H9 (cell line): ENCODE results near the gene DNALI1. TPM values are rescaled to one million over a fixed set of nuclear protein-coding genes. Genes with fewer than 3 reads are reported as not detected.

Experiments
- DNase-seq: peaks from one replicate; pipeline ENCODE4 v3.0.0-alpha.2; 2017
- H2AFZ ChIP-seq: one replicate; pipeline ENCODE4 v1.6.1; 2013; ENCODE audit warnings: mild to moderate bottlenecking, low read length, control low read depth, moderate library complexity
- H2AK5ac ChIP-seq: 2 replicates; pipeline ENCODE4 v1.6.1; 2013; ENCODE audit warnings: low read length, control low read depth, mixed read lengths; ENCODE audit not compliant: insufficient read length
- H2BK120ac ChIP-seq: one replicate; pipeline ENCODE4 v1.6.1; 2013; ENCODE audit warnings: low read depth, mild to moderate bottlenecking, low read length, control low read depth, inconsistent platforms; ENCODE audit not compliant: poor library complexity, severe bottlenecking
- H2BK12ac ChIP-seq: 2 replicates; pipeline ENCODE4 v1.6.1; 2013; ENCODE audit warnings: low read length, control low read depth, mixed read lengths, low read depth; ENCODE audit not compliant: insufficient read length
- H2BK15ac ChIP-seq: 2 replicates; pipeline ENCODE4 v1.6.1; 2013; ENCODE audit warnings: low read depth, low read length, control low read depth
- H2BK20ac ChIP-seq: one replicate; pipeline ENCODE4 v1.6.1; 2013; ENCODE audit warnings: low read depth, mild to moderate bottlenecking, low read length, control low read depth, inconsistent platforms; ENCODE audit not compliant: poor library complexity, severe bottlenecking
- H2BK5ac ChIP-seq: 2 replicates; pipeline ENCODE4 v1.6.1; 2013; ENCODE audit warnings: low read length, control low read depth, mixed read lengths; ENCODE audit not compliant: insufficient read length
- H3K14ac ChIP-seq: 2 replicates; pipeline ENCODE4 v1.6.1; 2013; ENCODE audit warnings: low read length, control low read depth; ENCODE audit not compliant: insufficient read depth
- H3K18ac ChIP-seq: 2 replicates; pipeline ENCODE4 v1.6.1; 2013; ENCODE audit warnings: low read depth, mild to moderate bottlenecking, mixed read lengths, low read length, control low read depth; ENCODE audit not compliant: insufficient read length
- H3K23ac ChIP-seq: 2 replicates; pipeline ENCODE4 v1.6.1; 2013; ENCODE audit warnings: low read length, control low read depth, mixed read lengths, low read depth; ENCODE audit not compliant: insufficient read length
- H3K23me2 ChIP-seq: 2 replicates; pipeline ENCODE4 v1.6.1; 2013; ENCODE audit warnings: low read depth, mild to moderate bottlenecking, mixed read lengths, low read length, control low read depth; ENCODE audit not compliant: insufficient read length, poor library complexity, severe bottlenecking
- H3K27ac ChIP-seq: 2 replicates; pipeline ENCODE4 v1.5.1; 2013; ENCODE audit warnings: low read length, control low read depth, mixed read lengths, low read depth; ENCODE audit not compliant: insufficient read length
- H3K27me3 ChIP-seq: 2 replicates; pipeline ENCODE4 v1.6.1; 2013; ENCODE audit warnings: low read length, control low read depth, inconsistent platforms; ENCODE audit not compliant: insufficient read depth
- H3K4ac ChIP-seq: 2 replicates; pipeline ENCODE4 v1.6.1; 2013; ENCODE audit warnings: low read depth, mild to moderate bottlenecking, control low read depth, inconsistent platforms, low read length, moderate library complexity
- H3K4me1 ChIP-seq: 2 replicates; pipeline ENCODE4 v1.6.1; 2013; ENCODE audit warnings: low read length, control low read depth, inconsistent platforms; ENCODE audit not compliant: insufficient read depth
- H3K4me2 ChIP-seq: 2 replicates; pipeline ENCODE4 v1.6.1; 2013; ENCODE audit warnings: low read length, control low read depth, mixed read lengths; ENCODE audit not compliant: insufficient read length, insufficient read depth
- H3K56ac ChIP-seq: 2 replicates; pipeline ENCODE4 v1.6.1; 2013; ENCODE audit warnings: low read depth, mild to moderate bottlenecking, mixed read lengths, low read length, control low read depth; ENCODE audit not compliant: insufficient read length
- H3K79me1 ChIP-seq: 2 replicates; pipeline ENCODE4 v1.6.1; 2013; ENCODE audit warnings: low read depth, mild to moderate bottlenecking, moderate library complexity, low read length, control low read depth, inconsistent platforms; ENCODE audit not compliant: insufficient read depth, poor library complexity, severe bottlenecking
- H3K79me2 ChIP-seq: 2 replicates; pipeline ENCODE4 v1.6.1; 2013; ENCODE audit warnings: low read length, control low read depth, inconsistent platforms; ENCODE audit not compliant: insufficient read depth
- H3K9ac ChIP-seq: 2 replicates; pipeline ENCODE4 v1.6.1; 2013; ENCODE audit warnings: low read length, control low read depth, mixed read lengths; ENCODE audit not compliant: insufficient read length; ENCODE audit errors: extremely low read depth
- H3K9me3 ChIP-seq: one replicate; pipeline ENCODE4 v1.6.1; 2013; ENCODE audit warnings: low read depth, low read length, inconsistent platforms; ENCODE audit not compliant: control insufficient read depth
- H3T11ph ChIP-seq: one replicate; pipeline ENCODE4 v1.6.1; 2013; ENCODE audit warnings: mild to moderate bottlenecking, low read length, control low read depth, inconsistent platforms
- H4K20me1 ChIP-seq: one replicate; pipeline ENCODE4 v1.6.1; 2013; ENCODE audit not compliant: control insufficient read depth, insufficient read length, insufficient read depth
- H4K5ac ChIP-seq: 2 replicates; pipeline ENCODE4 v1.6.1; 2013; ENCODE audit warnings: low read depth, mild to moderate bottlenecking, mixed read lengths, low read length, control low read depth; ENCODE audit not compliant: insufficient read length
- H4K8ac ChIP-seq: replicated peaks from 2 replicates; pipeline ENCODE4 v1.6.1; 2013; ENCODE audit warnings: low read length, control low read depth, mixed read lengths, low read depth; ENCODE audit not compliant: insufficient read length
- H4K91ac ChIP-seq: 2 replicates; pipeline ENCODE4 v1.6.1; 2013; ENCODE audit warnings: low read depth, mild to moderate bottlenecking, moderate library complexity, mixed read lengths, low read length, control low read depth; ENCODE audit not compliant: insufficient read length
- H3K27ac Mint-ChIP-seq, 3 experiments: 2 replicates in 2 of 3; 3 replicates in 1 of 3; pipeline ENCODE4 v1.8.0; 2020 to 2021; ENCODE audit warnings: mixed read lengths in 3 of 3, mild to moderate bottlenecking in 1 of 3, moderate library complexity in 1 of 3
- H3K27me3 Mint-ChIP-seq: 2 replicates; pipeline ENCODE4 v1.8.0; 2021; ENCODE audit warnings: low read depth, mild to moderate bottlenecking, moderate library complexity, mixed read lengths
- H3K36me3 Mint-ChIP-seq, 3 experiments: 2 replicates in 2 of 3; 3 replicates in 1 of 3; pipeline ENCODE4 v1.8.0; 2020 to 2021; ENCODE audit warnings: low read depth in 3 of 3, mixed read lengths in 3 of 3; ENCODE audit not compliant: insufficient read depth in 1 of 3
- H3K4me1 Mint-ChIP-seq, 2 experiments: 2 replicates each; pipeline ENCODE4 v1.8.0; 2020; ENCODE audit warnings: mixed read lengths in 2 of 2
- H3K4me3 Mint-ChIP-seq, 2 experiments: 2 replicates in 1 of 2; 3 replicates in 1 of 2; pipeline ENCODE4 v1.8.0; 2020 to 2021; ENCODE audit warnings: mild to moderate bottlenecking in 2 of 2, mixed read lengths in 2 of 2, moderate library complexity in 1 of 2
- H3K9me3 Mint-ChIP-seq, 2 experiments: 2 replicates in 1 of 2; 3 replicates in 1 of 2; pipeline ENCODE4 v1.8.0; 2020; ENCODE audit warnings: mild to moderate bottlenecking in 2 of 2, mixed read lengths in 2 of 2, moderate library complexity in 1 of 2
- WGBS: extraction: QIAGEN DNeasy Blood & Tissue Kit; methylation state at CpG from one replicate; pipeline ENCODE4 v1.1.7; 2013; ENCODE audit warnings: missing lambda C conversion rate, low lambda C conversion rate, mixed read lengths; ENCODE audit not compliant: insufficient read length; ENCODE audit errors: extremely low coverage; 5-methylcytosine and 5-hydroxymethylcytosine counted together
- total RNA-seq: library from RNA; stranded (reverse); gene quantifications from 2 replicates; pipeline ENCODE4 v1.2.1, GENCODE V29; 2021
- TF ChIP-seq, protein P1 (sequence below): fragments of 200-600 bp; sonication (generic); conservative IDR thresholded peaks from 3 replicates; pipeline ENCODE4 v1.8.0; 2021; ENCODE audit warnings: antibody characterized with exemption, mild to moderate bottlenecking

DNALI1 gene
- total RNA-seq, 1 experiment from 2014 or later = 18.0 TPM

DNA sequence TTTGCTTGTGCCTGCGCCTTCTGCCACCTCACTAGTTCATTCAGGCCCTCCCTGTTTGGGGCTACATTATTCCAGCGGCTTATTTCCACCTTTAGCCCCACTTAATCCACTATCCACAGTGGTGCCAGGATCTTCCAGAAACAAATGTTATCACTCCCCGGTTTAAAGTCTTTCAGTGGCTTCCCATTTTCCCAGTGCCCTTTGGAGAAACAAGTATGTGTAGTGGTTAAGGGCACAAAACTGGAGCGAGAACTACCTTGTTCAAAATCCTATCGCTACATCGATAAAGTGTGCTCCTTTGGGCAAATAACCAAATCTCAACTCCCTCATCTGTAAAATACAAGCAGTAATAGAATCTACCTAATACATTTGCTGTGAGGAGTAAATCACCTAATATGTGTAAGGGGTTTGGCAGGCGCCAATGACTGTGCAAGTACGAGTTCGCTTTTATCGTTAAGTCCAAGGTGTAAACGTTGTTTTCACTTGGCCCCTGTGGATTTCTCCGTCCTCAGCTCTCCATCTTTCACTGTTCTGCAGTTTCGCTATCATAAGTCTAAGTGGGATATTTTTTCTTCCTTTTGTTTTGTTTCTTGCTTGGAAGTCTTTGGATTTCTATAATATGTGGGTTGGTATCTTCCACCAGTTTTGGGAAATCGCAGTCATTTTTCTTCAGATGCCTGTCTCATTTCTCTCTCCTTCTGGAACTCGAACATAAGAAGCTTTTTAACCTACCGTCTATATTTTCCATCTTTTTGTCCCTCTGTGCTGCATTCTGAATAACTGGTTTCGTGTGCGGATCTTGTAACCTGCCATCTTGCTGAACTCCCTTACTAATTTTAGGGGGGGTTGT is 41.3 kb upstream of the DNALI1 start:
- Mint-ChIP-seq H3K4me1 (peaks cover 22 to 24% of the 10 kb centered on the region in 2 experiments), H3K27ac (peak overlapping the region; percentile 98 to 99 (median 98)), H3K36me3 (peaks cover 7 to 22% (median 19%) of the 10 kb centered on the region in 3 experiments; a peak in 6 of 7 replicates), H3K9me3 (peaks cover 0 to 9% of the 10 kb centered on the region in 2 experiments; a peak in 2 of 5 replicates), H3K27me3 (peaks cover 7% of the 10 kb centered on the region), H3K4me3 (peak overlapping the region; percentile 80 to 83)
- no peak for DNase-seq
- Histone ChIP-seq H3K9me3 (no peaks in the 10 kb centered on the region), H2BK20ac (no peak overlapping the region), H2BK12ac (no peak overlapping the region), H3K9ac (peak overlapping the region; percentile 76), H4K91ac (no peak overlapping the region), H2AFZ (peak overlapping the region; percentile 34), H4K20me1 (no peaks in the 10 kb centered on the region), H3K18ac (peak overlapping the region; percentile 83), H3K27me3 (no peaks in the 10 kb centered on the region), H2BK120ac (no peak overlapping the region), H3T11ph (no peak overlapping the region), H3K56ac (no peak overlapping the region), H4K8ac (no peak overlapping the region), H3K4me1 (no peaks in the 10 kb centered on the region), H3K23me2 (peaks cover 7% of the 10 kb centered on the region), H2BK15ac (no peak overlapping the region), H3K4me2 (peak overlapping the region; percentile 76), H3K4ac (no peak overlapping the region), H3K23ac (no peak overlapping the region), H2BK5ac (no peak overlapping the region), H3K14ac (peak overlapping the region; percentile 68), H4K5ac (no peak overlapping the region), H3K27ac (peak overlapping the region; percentile 62), H2AK5ac (no peak overlapping the region), H3K79me2 (no peaks in the 10 kb centered on the region), H3K79me1 (no peaks in the 10 kb centered on the region)
- TF ChIP-seq, protein P1, sequence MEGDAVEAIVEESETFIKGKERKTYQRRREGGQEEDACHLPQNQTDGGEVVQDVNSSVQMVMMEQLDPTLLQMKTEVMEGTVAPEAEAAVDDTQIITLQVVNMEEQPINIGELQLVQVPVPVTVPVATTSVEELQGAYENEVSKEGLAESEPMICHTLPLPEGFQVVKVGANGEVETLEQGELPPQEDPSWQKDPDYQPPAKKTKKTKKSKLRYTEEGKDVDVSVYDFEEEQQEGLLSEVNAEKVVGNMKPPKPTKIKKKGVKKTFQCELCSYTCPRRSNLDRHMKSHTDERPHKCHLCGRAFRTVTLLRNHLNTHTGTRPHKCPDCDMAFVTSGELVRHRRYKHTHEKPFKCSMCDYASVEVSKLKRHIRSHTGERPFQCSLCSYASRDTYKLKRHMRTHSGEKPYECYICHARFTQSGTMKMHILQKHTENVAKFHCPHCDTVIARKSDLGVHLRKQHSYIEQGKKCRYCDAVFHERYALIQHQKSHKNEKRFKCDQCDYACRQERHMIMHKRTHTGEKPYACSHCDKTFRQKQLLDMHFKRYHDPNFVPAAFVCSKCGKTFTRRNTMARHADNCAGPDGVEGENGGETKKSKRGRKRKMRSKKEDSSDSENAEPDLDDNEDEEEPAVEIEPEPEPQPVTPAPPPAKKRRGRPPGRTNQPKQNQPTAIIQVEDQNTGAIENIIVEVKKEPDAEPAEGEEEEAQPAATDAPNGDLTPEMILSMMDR = no peak
- no CpG with 5 or more reads among the region's 18 CpGs for WGBS
